Measurements from ENCODE around the gene CYSRT1.

The CYSRT1 gene

GRCh38 chr9:137224830-137225694 lies at the start of gene CYSRT1:
Gene CYSRT1 (plus strand): TSS chr9:137225174. CDS start chr9:137225622, 448 bp downstream.
- DNase-seq (ENCODE audit: low read depth, low spot score), result no peak

GRCh38 chr9:137175345-137175961 lies 49.5 kb upstream of the CYSRT1 start:
- no peak for DNase-seq (ENCODE audit: low read depth, low spot score)

- DNase-seq (ENCODE audit: low read depth, low spot score), result no peak
Measured at GRCh38 chr9:137176302-137177182, 48.4 kb upstream of the CYSRT1 start.

- DNase-seq (ENCODE audit: low read depth, low spot score), result no peak
Measured at GRCh38 chr9:137178201-137178938, 46.6 kb upstream of the CYSRT1 start.

GRCh38 chr9:137178939-137179630 lies 45.9 kb upstream of the CYSRT1 start:
- no peak for DNase-seq (ENCODE audit: low read depth, low spot score)

GRCh38 chr9:137179761-137180160 lies 45.2 kb upstream of the CYSRT1 start:
- DNase-seq (ENCODE audit: low read depth, low spot score), result no peak

GRCh38 chr9:137180491-137180890 lies 44.5 kb upstream of the CYSRT1 start:
- no peak for DNase-seq (ENCODE audit: low read depth, low spot score)

GRCh38 chr9:137181680-137182079 lies 43.3 kb upstream of the CYSRT1 start:
- DNase-seq (ENCODE audit: low read depth, low spot score), result no peak

- no peak for DNase-seq (ENCODE audit: low read depth, low spot score)
Measured at GRCh38 chr9:137182836-137183235, 42.1 kb upstream of the CYSRT1 start.

GRCh38 chr9:137183980-137184595 lies 40.9 kb upstream of the CYSRT1 start:
- DNase-seq (ENCODE audit: low read depth, low spot score), result no peak

- no peak for DNase-seq (ENCODE audit: low read depth, low spot score)
Measured at GRCh38 chr9:137184881-137185660, 39.9 kb upstream of the CYSRT1 start.

- no peak for DNase-seq (ENCODE audit: low read depth, low spot score)
Measured at GRCh38 chr9:137185921-137186320, 39.1 kb upstream of the CYSRT1 start.

GRCh38 chr9:137186385-137186784 lies 38.6 kb upstream of the CYSRT1 start:
- DNase-seq (ENCODE audit: low read depth, low spot score), result no peak

- no peak for DNase-seq (ENCODE audit: low read depth, low spot score)
Measured at GRCh38 chr9:137187386-137187785, 37.6 kb upstream of the CYSRT1 start.

- no peak for DNase-seq (ENCODE audit: low read depth, low spot score)
Measured at GRCh38 chr9:137188086-137188489, 36.9 kb upstream of the CYSRT1 start.

GRCh38 chr9:137188490-137189296 lies 36.3 kb upstream of the CYSRT1 start, which contains the start of the genes ANAPC2 and SSNA1:
Gene ANAPC2 (minus strand): TSS chr9:137188560. CDS start chr9:137188532, 28 bp downstream.
Gene SSNA1 (plus strand): TSS chr9:137188676. CDS start chr9:137188727, 51 bp downstream.
- DNase-seq (ENCODE audit: low read depth, low spot score), result peak; percentile 89

GRCh38 chr9:137189297-137190295 lies 35.4 kb upstream of the CYSRT1 start:
- DNase-seq (ENCODE audit: low read depth, low spot score), result no peak

Data from brain pericyte (primary cell).